IMR-90 (cell line): ENCODE data around the gene DTL. TPM values are rescaled to one million over a fixed set of nuclear protein-coding genes. Genes with fewer than 3 reads are reported as not detected.

Experiments used
- ATAC-seq: fragments of 200-7000 bp; cut with Tn5 transposase; 2 replicates; pipeline ENCODE4 v1.9.1; 2020; ENCODE audit warnings: low read depth, mild to moderate bottlenecking, moderate library complexity
- BruUV-seq: library from RNA; stranded (reverse); fragments of 400-500 nt; replicated peaks from 2 replicates; lab custom pipeline; 2021; lab: Mats Ljungman, UMichigan
- CTCF ChIA-PET: fragments of 300-600 bp; formaldehyde crosslinking; extraction: SDS; loops from one replicate; lab custom pipeline; 2021; ENCODE audit warnings: antibody characterized with exemption; lab: Yijun Ruan, JAX
- POLR2A ChIA-PET: fragments of 300-600 bp; sonication (Branson Sonifier 250); formaldehyde crosslinking; loops from one replicate; lab custom pipeline; 2022; ENCODE audit warnings: antibody characterized with exemption; ENCODE audit not compliant: unreplicated experiment; lab: Charles Lee
- DNase-seq: peaks from one replicate; pipeline ENCODE4 v3.0.0; 2013
- H2AFZ ChIP-seq: replicated peaks from 2 replicates; pipeline ENCODE3; 2013; ENCODE audit warnings: low read length, mild to moderate bottlenecking; ENCODE audit not compliant: poor library complexity
- H2AK5ac ChIP-seq: 2 replicates; pipeline ENCODE4 v1.6.1; 2013; ENCODE audit warnings: low read depth, low read length, inconsistent platforms
- H2AK9ac ChIP-seq: replicated peaks from 2 replicates; pipeline ENCODE3; 2013; ENCODE audit warnings: mild to moderate bottlenecking, low read depth, low read length, moderate library complexity; ENCODE audit not compliant: poor library complexity
- H2BK120ac ChIP-seq: 2 replicates; pipeline ENCODE4 v1.6.1; 2013; ENCODE audit warnings: low read depth, low read length, inconsistent platforms
- H2BK15ac ChIP-seq: 3 replicates; pipeline ENCODE4 v1.6.1; 2013; ENCODE audit warnings: low read depth, low read length, inconsistent platforms
- H2BK20ac ChIP-seq: 2 replicates; pipeline ENCODE4 v1.6.1; 2013; ENCODE audit warnings: low read depth, mild to moderate bottlenecking, inconsistent platforms, low read length, moderate library complexity
- H2BK5ac ChIP-seq: 2 replicates; pipeline ENCODE4 v1.6.1; 2013; ENCODE audit warnings: mild to moderate bottlenecking, low read depth, low read length, inconsistent platforms; ENCODE audit not compliant: poor library complexity, severe bottlenecking
- H3K14ac ChIP-seq: replicated peaks from 2 replicates; pipeline ENCODE4 v1.6.1; 2013; ENCODE audit warnings: low read depth, low read length, inconsistent platforms
- H3K18ac ChIP-seq: 2 replicates; pipeline ENCODE4 v1.6.1; 2013; ENCODE audit warnings: low read depth, low read length, control low read depth
- H3K23ac ChIP-seq: 2 replicates; pipeline ENCODE4 v1.6.1; 2013; ENCODE audit warnings: low read depth, low read length, inconsistent platforms
- H3K27ac ChIP-seq: 2 replicates; pipeline ENCODE4 v1.5.1; 2013; ENCODE audit warnings: mild to moderate bottlenecking, control low read depth, low read length; ENCODE audit not compliant: insufficient read depth
- H3K27me3 ChIP-seq: 2 replicates; pipeline ENCODE4 v1.6.1; 2013; ENCODE audit warnings: low read length; ENCODE audit not compliant: control insufficient read depth, insufficient read depth
- H3K36me3 ChIP-seq: 2 replicates; pipeline ENCODE4 v1.6.1; 2013; ENCODE audit warnings: low read length, mixed read lengths; ENCODE audit not compliant: control insufficient read depth, insufficient read depth
- H3K4ac ChIP-seq: 2 replicates; pipeline ENCODE4 v1.6.1; 2013; ENCODE audit warnings: low read depth, low read length, inconsistent platforms
- H3K4me1 ChIP-seq: 2 replicates; pipeline ENCODE4 v1.6.1; 2013; ENCODE audit warnings: low read length, mixed read lengths; ENCODE audit not compliant: control insufficient read depth, insufficient read depth
- H3K4me2 ChIP-seq: 2 replicates; pipeline ENCODE4 v1.6.1; 2013; ENCODE audit warnings: low read depth, mild to moderate bottlenecking, control low read depth, low read length, moderate library complexity
- H3K4me3 ChIP-seq: 2 replicates; pipeline ENCODE4 v1.5.1; 2013; ENCODE audit warnings: low read depth, mild to moderate bottlenecking, control low read depth, low read length, moderate library complexity; ENCODE audit not compliant: insufficient read depth
- H3K56ac ChIP-seq: 2 replicates; pipeline ENCODE4 v1.6.1; 2013; ENCODE audit warnings: low read length, inconsistent platforms; ENCODE audit not compliant: insufficient read depth; ENCODE audit errors: extremely low read depth
- H3K79me1 ChIP-seq, 2 experiments: 2 replicates each; pipeline ENCODE4 v1.6.1; 2013; ENCODE audit warnings: low read length in 2 of 2, inconsistent platforms in 1 of 2, low read depth in 1 of 2
- H3K9ac ChIP-seq: 2 replicates; pipeline ENCODE4 v1.6.1; 2013; ENCODE audit warnings: low read depth, low read length, control low read depth
- H3K9me1 ChIP-seq: 2 replicates; pipeline ENCODE4 v1.6.1; 2013; ENCODE audit warnings: low read length, inconsistent platforms; ENCODE audit not compliant: insufficient read depth
- H3K9me3 ChIP-seq: 2 replicates; pipeline ENCODE4 v1.6.1; 2013; ENCODE audit warnings: low read length; ENCODE audit not compliant: control insufficient read depth, insufficient read depth
- H4K20me1 ChIP-seq: 2 replicates; pipeline ENCODE4 v1.6.1; 2013; ENCODE audit warnings: low read length, inconsistent platforms; ENCODE audit not compliant: insufficient read depth
- H4K5ac ChIP-seq: 2 replicates; pipeline ENCODE4 v1.6.1; 2013; ENCODE audit warnings: mild to moderate bottlenecking, low read depth, low read length, control low read depth
- H4K8ac ChIP-seq, 2 experiments: 2 replicates each; pipeline ENCODE4 v1.6.1; 2013; ENCODE audit warnings: low read depth in 2 of 2, low read length in 2 of 2, control low read depth in 1 of 2, inconsistent platforms in 1 of 2
- H4K91ac ChIP-seq: 2 replicates; pipeline ENCODE4 v1.6.1; 2013; ENCODE audit warnings: low read depth, low read length, inconsistent platforms; ENCODE audit not compliant: insufficient read depth
- CHD1 ChIP-seq: IDR thresholded peaks from 2 replicates; pipeline ENCODE4 v1.6.1; 2012; ENCODE audit warnings: low read depth, low read length, improper control_type of control experiment
- MAZ ChIP-seq: IDR thresholded peaks from 2 replicates; pipeline ENCODE4 v1.6.1; 2012; ENCODE audit warnings: low read depth, mild to moderate bottlenecking, low read length, improper control_type of control experiment, moderate library complexity, borderline replicate concordance
- MXI1 ChIP-seq: IDR thresholded peaks from 2 replicates; pipeline ENCODE4 v1.6.1; 2012; ENCODE audit warnings: low read depth, mild to moderate bottlenecking, low read length, moderate library complexity, borderline replicate concordance
- NFE2L2 ChIP-seq: fragments of 150-350 bp; IDR thresholded peaks from 2 replicates; pipeline ENCODE4 v1.6.1; 2016; ENCODE audit warnings: low read depth, mild to moderate bottlenecking, low read length
- WGBS, 2 experiments: methylation state at CpG; one replicate each; pipeline versions ENCODE4 v1.1.5 to v1.1.7; 2013; ENCODE audit warnings: missing lambda C conversion rate in 2 of 2; ENCODE audit not compliant: insufficient read length in 1 of 2; ENCODE audit errors: extremely low coverage in 2 of 2; 5-methylcytosine and 5-hydroxymethylcytosine counted together
- dilution Hi-C: fragments of 300-500 bp; cut with HindIII; formaldehyde crosslinking; loops from one replicate; pipeline ENCODE4 v1.14.3; 2018; ENCODE audit warnings: low sequenced_read_pairs; ENCODE audit not compliant: unreplicated experiment
- in situ Hi-C: fragments of 300-500 bp; cut with MboI; formaldehyde crosslinking; loops from 3 replicates; pipeline ENCODE4 v1.14.3; 2019; ENCODE audit warnings: low sequenced_read_pairs, inconsistent platforms, mixed read lengths
- intact Hi-C: fragments of 100-400 bp; cut with micrococcal nuclease; formaldehyde crosslinking; loops from 2 replicates; pipeline ENCODE4 v1.10.0; 2022
- polyA plus RNA-seq, 3 experiments: library from polyadenylated mRNA; depleted of rRNA; stranded (reverse); fragments of >200 nt; gene quantifications; 2 replicates each; pipeline ENCODE4 v1.2.3, GENCODE V29; 2012; ENCODE audit warnings: low replicate concordance in 1 of 3
- total RNA-seq: library from RNA; depleted of rRNA; stranded (reverse); fragments of >200 nt; gene quantifications from 2 replicates; pipeline ENCODE4 v1.2.3, GENCODE V29; 2012

Gene DTL
- total and polyA plus RNA-seq, 2 of the 4 experiments (the other 2 are of a cell fraction), result 11.8 to 19.9 TPM

GRCh38 chr1:212119863-212120262, 84.3 kb downstream of the DTL start:
- H3K9me3 ChIP-seq, result no peaks in the 10 kb centered on the region
- POLR2A ChIA-PET, result no interaction called here
- no TSS peak for BruUV-seq

More at GRCh38 chr1:212119863-212120262, 84.3 kb downstream of the DTL start:
- Histone ChIP-seq H3K27ac (no peak overlapping the region), H4K91ac (no peak overlapping the region), H3K27me3 (no peaks in the 10 kb centered on the region), H2BK5ac (no peak overlapping the region), H3K9me1 (no peaks in the 10 kb centered on the region; the same call in 1 of the 2 replicates), H2AFZ (no peak overlapping the region), H3K36me3 (no peaks in the 10 kb centered on the region), H3K79me1 (no peaks in the 10 kb centered on the region), H3K23ac (no peak overlapping the region), H2AK9ac (no peak overlapping the region), H4K20me1 (no peaks in the 10 kb centered on the region), H4K5ac (no peak overlapping the region), H3K9ac (no peak overlapping the region), H2AK5ac (no peak overlapping the region), H2BK20ac (no peak overlapping the region), H3K56ac (no peak overlapping the region), H2BK120ac (no peak overlapping the region), H3K4me2 (no peak overlapping the region), H3K18ac (no peak overlapping the region), H3K14ac (no peak overlapping the region), H2BK15ac (no peak overlapping the region), H3K4ac (no peak overlapping the region), H3K4me1 (no peaks in the 10 kb centered on the region), H3K4me3 (no peak overlapping the region), H4K8ac (no peak overlapping the region)
- ATAC-seq (no peak), DNase-seq (no peak)
- CTCF ChIA-PET, result interaction anchor here (1.6 kb wide), 1 partner anchor 16 kb away, joined by 5 read pairs; no protein-coding TSS in a partner anchor
- in situ Hi-C loops (no loop called here), intact Hi-C loops (loop anchor here (5.0 kb wide), 1 partner anchor 42 kb away; no protein-coding TSS in a partner anchor), dilution Hi-C loops (no loop called here)
- no peak for TF ChIP-seq NFE2L2
- no peak for TF ChIP-seq MXI1
- TF ChIP-seq MAZ, result no peak
- no peak for TF ChIP-seq CHD1
- no CpG with 5 or more reads among the region's 3 CpGs for WGBS, 2 experiments
